ENCODE data around the gene IPO11.

IPO11 gene

GRCh38 chr5:62538017-62538942 is 125.7 kb downstream of the IPO11 start:
- no peak for TF ChIP-seq CTCF (IDR thresholded peaks at IDR 0.05; ENCODE audit: low read depth, low read length)
- no peak for TF ChIP-seq POLR2A (IDR thresholded peaks at IDR 0.05; ENCODE audit: extremely low read depth, insufficient read length)
- no peak for TF ChIP-seq MYC (IDR thresholded peaks at IDR 0.05; ENCODE audit: low read depth, low read length)
- H3K4me3 ChIP-seq (ENCODE audit: low read depth, low read length) = no peak overlapping the region
- peak; percentile 85 for DNase-seq (ENCODE audit: low read depth)

DNA sequence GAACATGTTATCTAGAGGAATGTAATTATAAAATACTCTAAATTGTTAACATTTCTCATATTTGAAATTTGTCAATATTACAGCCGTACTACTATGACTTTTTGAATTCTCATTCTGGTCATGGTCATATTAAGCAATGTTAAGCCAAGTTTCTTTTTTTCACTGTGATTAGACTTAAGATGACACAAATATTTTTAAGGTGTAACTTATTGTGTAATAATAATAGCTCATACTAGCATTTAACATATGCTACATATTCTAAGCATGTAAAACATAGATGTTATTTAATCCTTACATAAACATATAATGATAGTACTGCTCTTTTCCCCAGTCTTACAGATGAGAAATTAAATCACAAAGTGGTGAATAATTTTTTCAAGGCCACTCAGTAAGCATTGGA is 130.2 kb downstream of the IPO11 start:
- DNase-seq (ENCODE audit: low read depth) = no peak
- TF ChIP-seq MYC (IDR thresholded peaks at IDR 0.05; ENCODE audit: low read depth, low read length) (no peak), CTCF (IDR thresholded peaks at IDR 0.05; ENCODE audit: low read depth, low read length) (no peak), POLR2A (IDR thresholded peaks at IDR 0.05; ENCODE audit: extremely low read depth, insufficient read length) (no peak)
- TF ChIP-seq, protein P1, sequence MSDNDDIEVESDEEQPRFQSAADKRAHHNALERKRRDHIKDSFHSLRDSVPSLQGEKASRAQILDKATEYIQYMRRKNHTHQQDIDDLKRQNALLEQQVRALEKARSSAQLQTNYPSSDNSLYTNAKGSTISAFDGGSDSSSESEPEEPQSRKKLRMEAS (IDR thresholded peaks at IDR 0.05; ENCODE audit: low read depth, low read length) = no peak
- H3K4me3 ChIP-seq (ENCODE audit: low read depth, low read length) = no peak overlapping the region

DNA sequence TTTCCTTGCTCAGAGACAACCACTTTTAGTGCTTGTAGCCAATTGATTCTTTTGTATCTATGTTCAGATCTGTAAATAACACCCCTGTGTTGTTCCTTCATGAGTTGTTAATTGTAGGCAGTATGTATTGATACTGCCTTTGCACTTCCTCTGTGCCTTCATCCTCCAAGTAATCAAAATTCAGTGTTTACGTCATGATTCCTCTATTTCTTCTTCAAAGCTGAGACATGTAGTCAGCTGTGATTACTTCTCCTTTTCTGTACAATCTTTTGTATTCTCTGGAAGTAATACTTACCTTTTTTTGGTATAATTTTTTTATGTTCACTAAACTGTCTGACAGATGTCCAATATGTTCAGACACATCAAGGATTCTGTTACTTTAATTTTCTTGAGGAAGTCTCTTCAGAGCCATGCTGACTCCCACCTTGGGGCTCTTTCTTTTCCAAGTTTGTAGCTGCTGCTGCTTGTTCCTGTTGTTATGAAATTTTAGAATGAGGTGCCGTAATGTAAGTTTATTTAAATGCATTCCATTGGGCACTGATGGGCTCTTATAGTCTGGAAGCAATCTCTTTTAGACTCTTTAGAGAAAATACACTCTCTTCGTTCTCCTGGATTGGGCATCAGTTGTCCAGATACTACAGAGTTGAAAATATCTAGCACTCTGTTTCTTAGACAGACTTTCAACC is 135.5 kb downstream of the IPO11 start:
- H3K4me3 ChIP-seq (ENCODE audit: low read depth, low read length) = no peak overlapping the region
- no peak for DNase-seq (ENCODE audit: low read depth)
- TF ChIP-seq POLR2A (IDR thresholded peaks at IDR 0.05; ENCODE audit: extremely low read depth, insufficient read length) (no peak), MYC (IDR thresholded peaks at IDR 0.05; ENCODE audit: low read depth, low read length) (no peak), CTCF (IDR thresholded peaks at IDR 0.05; ENCODE audit: low read depth, low read length) (no peak)
- TF ChIP-seq, protein P1 (IDR thresholded peaks at IDR 0.05; ENCODE audit: low read depth, low read length) = no peak

DNA sequence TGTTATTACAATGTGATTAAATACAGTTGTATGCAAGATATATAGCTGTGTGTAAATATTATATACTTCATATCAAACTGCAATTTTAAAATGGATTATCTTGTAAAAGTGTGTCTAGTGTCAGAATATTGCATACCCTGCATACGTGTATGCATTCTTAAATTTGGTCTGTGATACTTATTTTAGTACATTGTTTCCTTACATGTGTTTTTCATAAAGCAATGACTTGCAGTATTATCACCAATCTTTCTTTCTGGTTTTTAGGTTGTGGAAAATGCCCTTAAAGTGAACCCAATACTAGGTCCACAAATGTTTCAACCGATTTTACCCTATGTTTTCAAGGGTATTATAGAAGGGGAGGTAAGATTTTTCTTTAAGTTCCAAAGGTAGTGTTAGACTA is 137.5 kb downstream of the IPO11 start:
- no peak overlapping the region for H3K4me3 ChIP-seq (ENCODE audit: low read depth, low read length)
- TF ChIP-seq, protein P1 (IDR thresholded peaks at IDR 0.05; ENCODE audit: low read depth, low read length) = no peak
- TF ChIP-seq CTCF (IDR thresholded peaks at IDR 0.05; ENCODE audit: low read depth, low read length) (no peak), MYC (IDR thresholded peaks at IDR 0.05; ENCODE audit: low read depth, low read length) (no peak), POLR2A (IDR thresholded peaks at IDR 0.05; ENCODE audit: extremely low read depth, insufficient read length) (no peak)
- no peak for DNase-seq (ENCODE audit: low read depth)

DNA sequence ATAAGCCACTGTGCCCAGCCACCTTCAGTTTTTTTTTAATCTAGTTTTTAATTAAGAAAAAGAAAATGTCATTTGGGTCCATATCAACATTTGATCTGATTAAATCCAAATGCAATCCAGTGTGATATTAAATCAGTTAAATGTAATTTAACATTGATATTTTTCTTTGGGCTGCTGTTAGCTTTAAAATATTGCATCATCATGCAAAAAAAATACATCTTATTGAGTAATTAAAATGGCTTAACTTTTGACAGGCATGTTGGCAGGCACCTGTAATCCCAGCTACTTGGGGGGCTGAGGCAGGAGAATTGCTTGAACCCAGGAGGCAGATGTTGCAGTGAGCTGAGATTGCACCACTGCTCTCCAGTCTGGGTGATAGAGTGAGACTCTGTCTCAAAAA is 143.4 kb downstream of the IPO11 start:
- DNase-seq (ENCODE audit: low read depth) = no peak
- no peak for TF ChIP-seq POLR2A (IDR thresholded peaks at IDR 0.05; ENCODE audit: extremely low read depth, insufficient read length)
- TF ChIP-seq, protein P1 (IDR thresholded peaks at IDR 0.05; ENCODE audit: low read depth, low read length) = no peak
- TF ChIP-seq CTCF (IDR thresholded peaks at IDR 0.05; ENCODE audit: low read depth, low read length) = no peak
- no peak for TF ChIP-seq MYC (IDR thresholded peaks at IDR 0.05; ENCODE audit: low read depth, low read length)
- H3K4me3 ChIP-seq (ENCODE audit: low read depth, low read length) = no peak overlapping the region
